Activated CD8-positive, alpha-beta memory T cell treated with anti-CD3 and anti-CD28 coated beads for 36 hours (primary cell): Measurements from ENCODE around the gene CACTIN. TPM values are rescaled to one million over a fixed set of nuclear protein-coding genes. Genes with fewer than 3 reads are reported as not detected.

Source experiments
- CTCF ChIA-PET: fragments of 350-600 bp; sonication (Branson Sonifier 250); formaldehyde crosslinking; loops from one replicate; lab custom pipeline; 2021; ENCODE audit warnings: antibody characterized with exemption; lab: Charles Lee
- POLR2A ChIA-PET: fragments of 350-600 bp; sonication (Branson Sonifier 250); formaldehyde crosslinking; loops from one replicate; lab custom pipeline; 2021; ENCODE audit warnings: antibody characterized with exemption; lab: Charles Lee
- total RNA-seq, 2 experiments: library from RNA; stranded (reverse); gene quantifications; one replicate each; pipeline ENCODE4 v1.2.3, GENCODE V29; 2021

Gene CACTIN
- total RNA-seq, 2 experiments from 2014 or later: 36.7 to 38.1 TPM

GRCh38 chr19:3665681-3666544, 39.3 kb upstream of the CACTIN start:
- POLR2A ChIA-PET: no interaction called here
- CTCF ChIA-PET: interaction anchor here (0.8 to 4.6 kb wide), 9 partner anchors 11 to 247 kb away, joined by 3 to 36 read pairs (median 7); partner anchors contain the start of gene PIP5K1C

- CTCF ChIA-PET: interaction anchor here (1.3 to 4.6 kb wide), 6 partner anchors 24 to 248 kb away, joined by 3 to 36 read pairs (median 8); partner anchors contain the start of gene PIP5K1C
Observed at GRCh38 chr19:3664879-3665642, 38.5 kb upstream of the CACTIN start.

GRCh38 chr19:3663838-3664237, 37.2 kb upstream of the CACTIN start:
- CTCF ChIA-PET: no interaction called here
- POLR2A ChIA-PET: no interaction called here

More at GRCh38 chr19:3664879-3665642, 38.5 kb upstream of the CACTIN start:
- POLR2A ChIA-PET: no interaction called here

GRCh38 chr19:3661284-3662238, 35.0 kb upstream of the CACTIN start:
- POLR2A ChIA-PET: interaction anchor here (0.7 to 1.1 kb wide), 2 partner anchors 33 to 89 kb away, joined by 3 to 9 read pairs; no protein-coding TSS in a partner anchor

GRCh38 chr19:3660493-3661219, 34.1 kb upstream of the CACTIN start:
- POLR2A ChIA-PET: interaction anchor here (1.1 kb wide), 1 partner anchor 90 kb away, joined by 9 read pairs; no protein-coding TSS in a partner anchor
- CTCF ChIA-PET: interaction anchor here (1.2 to 1.5 kb wide), 2 partner anchors 48 to 74 kb away, joined by 3 to 4 read pairs; partner anchors contain the start of gene TJP3

More at GRCh38 chr19:3661284-3662238, 35.0 kb upstream of the CACTIN start:
- CTCF ChIA-PET: interaction anchor here (1.2 to 1.5 kb wide), 4 partner anchors 10 to 75 kb away, joined by 3 to 5 read pairs (median 4); partner anchors contain the start of genes PIP5K1C and TJP3

- ChIA-PET CTCF (no interaction called here), POLR2A (no interaction called here)
Observed at GRCh38 chr19:3659746-3660112, 33.1 kb upstream of the CACTIN start.

- ChIA-PET CTCF (no interaction called here), POLR2A (no interaction called here)
Observed at GRCh38 chr19:3658870-3659745, 32.5 kb upstream of the CACTIN start.

GRCh38 chr19:3658004-3658869, 31.6 kb upstream of the CACTIN start:
- ChIA-PET CTCF (no interaction called here), POLR2A (no interaction called here)

GRCh38 chr19:3657395-3657769, 30.8 kb upstream of the CACTIN start:
- ChIA-PET CTCF (no interaction called here), POLR2A (no interaction called here)

GRCh38 chr19:3656747-3657394, 30.3 kb upstream of the CACTIN start:
- POLR2A ChIA-PET: no interaction called here
- CTCF ChIA-PET: no interaction called here

GRCh38 chr19:3656073-3656746, 29.6 kb upstream of the CACTIN start:
- ChIA-PET POLR2A (no interaction called here), CTCF (no interaction called here)

- CTCF ChIA-PET: interaction anchor here (1.6 kb wide), 1 partner anchor 12 kb away, joined by 6 read pairs; no protein-coding TSS in a partner anchor
- POLR2A ChIA-PET: no interaction called here
Observed at GRCh38 chr19:3655402-3656072, 28.9 kb upstream of the CACTIN start.

GRCh38 chr19:3653865-3654513, 27.4 kb upstream of the CACTIN start:
- CTCF ChIA-PET: interaction anchor here (1.2 to 1.6 kb wide), 2 partner anchors 13 to 29 kb away, joined by 3 to 6 read pairs; no protein-coding TSS in a partner anchor
- POLR2A ChIA-PET: interaction anchor here (0.6 kb wide), 1 partner anchor 1955 kb away, joined by 6 read pairs; no protein-coding TSS in a partner anchor
